NCI-H510A treated with DMSO at 0.1 percent for 48 hours (cell line): ENCODE data around the gene CADM1.

ENCODE experiments used
- DNase-seq: peaks from one replicate; lab custom pipeline; 2025; lab: John Stamatoyannopoulos, UW

CADM1 gene

DNA sequence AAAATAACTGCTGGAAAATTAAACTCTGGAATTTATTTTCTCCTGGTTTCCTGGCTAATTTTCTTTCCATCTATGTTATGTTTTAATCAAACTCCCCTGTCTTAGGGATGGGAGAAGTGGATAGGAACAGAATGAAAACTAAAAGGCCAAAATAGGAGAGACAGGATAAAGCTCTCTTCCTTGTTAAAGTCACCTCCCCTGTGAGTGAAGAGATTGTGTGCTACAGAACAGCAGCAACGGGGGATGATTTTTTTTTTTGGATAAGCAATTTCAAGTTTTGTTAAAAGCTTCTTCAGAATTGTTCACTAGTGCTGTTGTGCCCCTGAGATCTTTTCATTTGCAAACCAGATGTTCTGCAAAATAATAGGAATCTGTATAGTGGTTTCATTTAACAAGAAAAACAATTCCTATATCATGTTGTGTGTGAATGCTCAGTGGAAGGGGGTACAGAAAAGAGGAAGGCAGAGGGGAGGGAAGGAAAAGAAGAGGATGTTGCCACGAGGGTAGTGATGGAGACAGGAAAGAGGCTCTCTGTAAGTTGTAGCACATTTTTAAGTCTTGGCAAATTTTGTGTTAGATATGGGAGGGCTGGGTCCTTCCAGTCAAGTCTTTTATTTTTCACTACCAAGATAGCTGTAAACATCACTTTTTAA is 301.2 kb downstream of the CADM1 start:
- DNase-seq = no peak

DNA sequence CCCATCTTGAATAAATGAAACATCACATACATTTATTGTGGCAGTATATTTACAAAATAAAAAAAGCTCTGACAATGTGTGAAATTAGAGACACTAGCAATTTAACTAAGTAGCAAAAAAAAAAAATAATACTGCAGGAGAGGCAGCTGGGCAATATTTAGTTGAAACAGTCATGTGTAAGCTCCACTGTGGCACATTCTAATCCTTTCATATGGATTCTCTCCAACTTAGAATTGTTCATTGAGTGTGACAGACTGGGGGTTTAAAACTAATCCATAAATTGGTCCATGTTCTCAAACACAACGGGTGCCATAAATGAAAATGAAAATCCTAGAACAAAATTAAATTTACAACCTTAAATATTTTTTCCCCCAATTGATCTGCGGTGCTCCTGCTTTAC is 302.1 kb downstream of the CADM1 start:
- DNase-seq = no peak

DNA sequence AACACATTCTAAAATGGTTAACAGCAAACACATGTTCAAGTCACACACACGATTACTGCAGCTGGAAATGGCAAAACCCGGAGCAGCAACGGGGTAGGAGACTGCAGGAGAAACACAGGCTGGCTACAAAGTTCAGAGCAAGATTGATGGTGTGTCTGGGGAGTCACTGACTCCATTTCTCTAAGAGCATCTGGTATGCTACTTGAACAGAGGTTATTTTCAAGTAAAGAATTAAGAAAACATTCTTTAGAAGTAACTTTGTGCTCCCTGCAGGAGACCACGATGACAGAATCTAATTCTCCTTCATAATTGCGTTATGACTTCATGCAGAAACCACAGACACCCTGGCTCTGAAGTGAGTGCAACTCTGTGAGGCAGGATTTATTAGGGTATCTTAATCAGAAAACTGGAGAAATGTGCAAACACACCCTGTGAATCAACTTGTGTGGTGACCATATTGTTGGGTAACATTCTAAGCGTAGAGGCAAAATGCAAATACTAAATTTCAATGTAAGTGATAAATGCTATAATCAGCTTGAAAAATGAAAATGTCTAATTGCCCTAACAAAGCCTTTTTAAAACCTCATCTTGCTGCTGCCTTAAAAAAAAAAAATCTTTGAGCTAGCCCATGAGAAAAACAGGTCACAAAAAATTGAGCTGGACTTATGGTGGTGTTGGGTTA is 303.0 kb downstream of the CADM1 start:
- no peak for DNase-seq

DNA sequence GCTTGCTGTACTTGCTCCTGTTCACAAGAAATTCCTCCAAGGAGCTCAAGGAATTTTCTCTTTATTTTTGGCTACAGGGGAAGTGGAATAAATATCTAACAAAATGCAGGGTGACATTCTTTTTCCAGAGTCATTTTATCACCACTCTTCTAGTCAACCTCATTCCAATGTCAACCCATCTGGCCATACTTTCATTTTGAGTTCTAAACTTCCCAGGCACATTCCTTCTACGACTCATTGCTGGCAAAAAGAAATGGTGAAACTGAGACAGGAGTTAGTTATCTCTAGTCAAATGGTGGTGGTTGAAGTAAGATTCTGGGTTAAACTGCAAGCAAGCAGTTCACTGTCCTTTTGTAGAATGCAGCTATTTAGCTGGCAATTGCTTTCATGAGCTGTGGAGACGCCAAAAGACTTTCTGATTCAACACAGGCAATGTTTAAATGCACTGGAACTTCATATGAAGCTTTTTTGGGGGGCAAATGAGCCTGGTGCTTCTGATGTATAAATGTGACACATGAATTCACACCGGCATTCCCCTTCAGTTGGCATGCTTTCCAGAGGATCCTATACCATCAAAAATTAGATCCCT is 304.6 kb downstream of the CADM1 start:
- no peak for DNase-seq

DNA sequence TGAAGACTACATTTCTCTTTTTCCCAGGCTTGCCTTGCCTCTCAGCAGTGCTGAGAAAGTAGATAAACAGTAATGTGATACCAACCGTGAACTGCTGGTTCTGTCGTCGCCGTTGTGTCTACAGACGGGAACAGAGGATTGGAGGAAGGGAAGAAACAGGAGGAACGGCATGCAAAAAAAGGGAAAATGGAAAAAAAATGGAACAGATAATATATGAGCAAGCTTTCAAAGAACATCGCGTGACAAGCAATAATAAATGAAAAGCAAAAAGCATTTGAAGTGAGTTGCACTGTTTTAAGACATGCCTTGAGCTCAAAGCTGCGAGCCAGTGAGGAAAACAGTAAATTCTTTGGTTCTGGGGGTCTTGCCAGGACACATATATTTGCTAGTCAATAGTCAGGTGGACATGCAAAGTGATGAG is 305.9 kb downstream of the CADM1 start:
- DNase-seq = peak; percentile 69

DNA sequence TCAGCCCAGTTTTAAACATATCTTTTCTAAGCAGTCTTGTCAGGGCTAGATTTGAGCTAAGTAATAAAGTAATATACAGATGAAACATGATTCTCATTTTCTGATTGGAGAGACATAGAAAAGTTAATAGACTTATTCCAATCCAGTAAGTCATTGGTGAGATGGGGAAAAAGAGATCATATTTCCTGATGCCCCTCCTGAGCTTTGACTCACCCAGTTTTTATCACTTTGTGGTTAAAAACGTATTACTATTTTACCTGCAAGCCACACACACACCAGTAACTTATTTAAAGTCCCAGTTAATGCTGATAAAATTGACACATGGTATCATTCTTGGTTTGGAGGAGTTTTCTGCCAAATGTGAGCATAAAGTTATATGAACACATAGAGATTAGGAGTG is 306.8 kb downstream of the CADM1 start:
- DNase-seq = no peak

DNA sequence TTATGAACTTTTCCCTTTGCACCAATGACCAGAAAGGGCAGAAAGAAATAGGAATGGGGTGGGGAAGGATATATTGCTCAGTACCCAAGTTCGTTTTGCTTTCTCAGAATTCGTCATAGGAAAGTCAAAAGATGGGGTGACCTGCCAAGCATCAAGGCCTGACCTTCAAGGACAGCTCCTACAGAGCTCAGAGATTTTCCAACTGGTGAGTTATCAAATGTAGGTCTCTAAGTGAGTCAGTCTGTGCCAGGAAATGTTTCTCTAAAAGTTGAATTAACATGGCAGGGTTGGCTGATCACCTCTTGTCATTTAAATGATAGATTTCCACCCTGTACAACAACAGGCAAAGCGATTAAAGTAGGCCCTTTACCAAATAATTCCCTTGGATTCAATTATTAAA is 307.2 kb downstream of the CADM1 start:
- no peak for DNase-seq

DNA sequence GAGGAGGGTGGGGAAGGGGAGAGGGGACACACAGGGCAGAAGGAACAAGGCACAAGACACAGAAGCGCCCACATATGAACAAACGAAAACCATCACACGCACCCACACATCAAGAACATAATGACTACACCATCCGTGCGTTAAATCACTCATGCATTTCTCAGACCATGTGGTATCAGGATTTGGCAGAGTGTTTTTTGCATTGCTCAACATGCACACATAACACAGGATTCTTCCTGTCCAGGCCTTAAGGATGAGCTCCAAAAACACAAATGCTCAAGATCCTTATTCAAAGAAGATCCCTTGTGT is 309.5 kb downstream of the CADM1 start:
- no peak for DNase-seq

DNA sequence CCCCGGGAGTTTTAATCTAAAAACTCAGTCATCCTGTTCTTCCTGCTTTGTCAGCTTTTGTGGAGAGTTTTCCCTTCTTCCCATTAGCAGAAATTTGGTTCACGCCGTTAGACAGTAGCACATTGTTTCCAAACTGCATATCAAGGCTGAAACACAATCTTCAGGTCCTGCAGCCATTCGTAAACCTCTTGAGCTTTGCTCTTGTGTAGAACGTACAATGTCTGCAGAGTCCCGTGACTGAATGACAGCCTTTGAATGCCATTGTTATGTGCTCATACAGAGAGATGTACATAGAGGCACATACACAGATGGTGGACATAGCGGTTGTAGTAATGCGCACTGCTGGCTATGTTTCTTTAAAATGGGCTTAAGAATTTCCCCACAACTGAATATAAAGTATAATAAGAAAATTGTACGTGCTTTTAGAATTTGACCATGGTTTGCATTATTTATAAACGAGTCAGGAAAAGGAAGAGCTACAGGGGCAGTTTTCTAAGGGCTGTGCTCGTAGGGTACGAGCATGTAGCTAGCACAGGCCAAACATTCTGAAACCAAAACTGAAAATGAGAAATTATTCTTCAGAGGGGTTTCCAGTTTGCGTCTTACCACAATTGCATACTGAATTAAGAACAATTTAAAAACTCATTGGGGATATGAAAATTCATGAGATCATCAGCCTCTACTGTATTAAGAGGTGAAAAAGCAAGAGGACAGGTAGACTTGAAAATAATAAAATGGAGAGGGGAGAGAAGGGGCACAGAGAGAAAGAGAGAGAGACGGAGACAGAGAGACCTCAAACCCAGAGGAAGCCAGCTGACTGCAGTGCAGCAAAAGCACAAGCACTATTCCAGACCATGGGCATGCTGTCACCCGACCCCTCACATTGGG is 310.1 kb downstream of the CADM1 start:
- peak; percentile 57 for DNase-seq

DNA sequence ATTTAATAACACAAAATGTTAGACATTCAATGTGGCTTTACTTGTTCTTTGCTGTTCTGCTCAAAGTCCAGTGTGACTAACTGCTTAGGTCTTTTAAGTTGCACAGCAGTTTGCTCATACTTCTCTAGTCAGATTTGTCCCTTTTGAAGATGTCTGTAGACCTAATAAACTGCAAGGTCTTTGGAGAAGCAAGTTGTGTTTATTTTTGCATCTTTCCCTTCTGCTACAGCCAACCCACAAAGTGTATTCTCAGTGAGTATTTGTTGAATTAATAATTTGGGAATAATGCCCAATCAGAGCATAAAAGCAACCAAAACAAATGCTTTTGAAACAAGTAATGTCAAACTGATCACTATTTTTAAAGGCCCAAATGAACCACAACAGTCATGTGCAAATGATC is 312.5 kb downstream of the CADM1 start:
- no peak for DNase-seq

DNA sequence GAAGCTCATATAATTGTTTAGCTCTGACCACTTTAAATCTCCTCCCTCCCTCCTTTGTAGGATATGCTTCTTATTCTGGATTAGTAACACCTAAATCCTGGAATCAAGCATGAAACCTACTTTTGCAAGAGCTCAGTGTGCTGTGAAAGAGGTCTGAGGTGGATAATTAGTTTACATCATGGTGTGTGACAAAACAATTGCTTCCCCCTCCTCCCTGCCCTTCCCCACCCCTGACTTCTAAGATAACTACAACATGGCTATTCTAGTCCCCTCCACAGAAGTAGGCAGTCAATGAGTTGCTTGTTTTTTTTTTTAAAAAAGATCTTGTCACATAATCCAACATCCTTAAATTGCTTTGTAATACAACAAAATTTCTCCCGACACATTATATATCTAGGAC is 314.0 kb downstream of the CADM1 start:
- DNase-seq = no peak

DNA sequence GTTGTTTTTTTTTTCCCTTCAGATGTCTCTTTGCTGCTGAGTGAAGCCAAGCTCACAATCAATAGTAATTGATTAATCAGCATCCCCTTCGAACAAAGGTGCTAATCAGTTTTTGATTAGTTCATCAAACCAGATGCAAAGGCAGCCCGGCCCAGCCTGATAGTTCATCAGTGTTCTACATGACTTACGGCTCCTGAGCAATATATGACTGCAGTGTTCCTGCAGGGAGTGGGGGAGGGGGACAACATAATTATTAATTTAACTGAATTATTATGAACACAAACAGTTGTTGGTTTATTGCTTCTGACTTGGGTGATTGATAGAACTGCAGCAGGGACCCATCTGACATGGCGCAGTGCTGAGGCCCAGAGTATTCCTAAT is 315.3 kb downstream of the CADM1 start:
- DNase-seq = no peak

DNA sequence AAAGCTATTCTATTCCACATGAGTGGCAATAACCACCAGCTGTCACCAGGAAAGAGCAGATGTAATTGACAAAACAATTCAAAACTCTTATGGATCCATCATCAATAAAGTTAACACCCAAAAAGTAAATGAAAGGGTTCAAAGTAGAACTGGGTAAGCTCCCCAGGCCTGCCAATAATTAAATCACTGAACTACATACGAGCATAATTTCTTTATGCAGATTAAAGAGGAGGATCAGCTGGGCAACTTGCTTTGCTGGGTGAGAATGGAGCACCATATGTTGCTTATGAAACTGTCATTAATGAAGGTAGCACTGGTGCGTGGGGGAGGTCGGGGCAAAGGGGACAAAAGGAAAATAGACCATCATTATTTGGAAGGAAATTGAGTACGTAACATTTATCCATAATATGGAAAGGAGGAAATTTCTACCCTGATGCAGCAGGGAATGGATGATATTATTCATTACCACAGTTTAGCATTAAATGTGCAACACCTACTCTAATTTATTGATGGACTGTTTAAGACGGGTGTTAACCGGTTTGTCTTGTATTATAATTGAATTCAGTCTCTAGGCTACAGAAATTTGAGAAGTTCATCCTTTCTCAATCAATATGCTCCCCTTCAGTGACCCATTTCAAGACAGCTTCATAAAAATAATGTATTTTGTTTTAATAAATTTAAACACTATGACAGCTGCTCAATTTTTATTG is 315.9 kb downstream of the CADM1 start:
- DNase-seq = no peak

DNA sequence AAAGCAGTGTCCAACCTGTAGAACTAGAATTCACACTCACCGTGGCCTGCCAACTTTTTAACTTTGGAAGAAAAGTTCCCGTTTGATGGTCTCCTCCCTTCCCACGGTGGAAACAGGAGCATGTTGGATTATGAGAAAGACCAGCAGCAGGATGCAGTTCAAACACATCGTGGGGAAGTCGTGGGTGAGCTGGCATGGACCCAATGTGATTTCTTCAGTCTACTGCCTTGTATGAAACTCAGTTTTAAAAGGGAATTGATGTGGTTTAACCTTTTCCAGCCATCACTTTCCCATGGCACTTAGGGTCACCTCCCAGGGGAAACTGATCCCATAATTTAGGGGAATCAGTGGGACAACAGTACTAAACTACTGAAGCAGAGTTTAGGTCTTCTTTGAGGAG is 318.3 kb downstream of the CADM1 start:
- DNase-seq = no peak

DNA sequence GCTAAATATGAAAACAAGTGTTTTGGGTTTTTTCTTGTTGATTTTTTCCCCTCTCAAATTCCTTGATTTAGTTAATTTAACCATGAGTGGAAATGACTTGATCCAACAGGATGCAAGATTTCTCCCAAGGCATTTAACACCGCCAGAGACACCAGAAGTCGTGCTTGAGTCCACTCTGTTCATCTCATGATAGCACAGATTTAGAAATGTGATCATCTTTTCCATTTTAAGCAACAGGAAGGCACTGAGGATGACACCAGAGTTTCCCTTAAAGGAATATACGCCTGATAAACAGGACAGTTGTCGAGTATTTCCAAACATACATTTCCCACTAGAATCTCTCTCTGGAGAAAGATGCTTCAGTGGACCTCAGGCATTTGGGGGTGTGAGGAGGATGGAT is 318.7 kb downstream of the CADM1 start:
- no peak for DNase-seq

DNA sequence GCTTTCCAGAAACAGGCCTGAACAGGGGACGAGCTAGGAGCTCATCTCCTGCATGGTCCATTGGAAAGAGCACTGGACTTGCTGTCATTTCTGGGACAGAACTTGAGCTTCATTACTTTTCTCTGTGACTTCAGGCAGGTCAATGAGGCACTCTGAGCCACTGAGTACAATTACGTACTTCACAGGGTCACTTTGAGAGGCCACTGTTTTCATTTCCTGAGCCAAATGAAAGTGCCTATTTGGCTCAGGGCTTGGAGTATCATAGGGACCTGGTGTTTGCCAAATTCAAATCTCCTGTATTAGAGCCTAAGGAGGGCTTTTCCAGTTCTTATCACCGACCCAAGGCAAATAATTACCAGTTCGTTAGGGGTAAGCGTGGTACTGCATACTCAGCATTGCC is 319.3 kb downstream of the CADM1 start:
- no peak for DNase-seq

DNA sequence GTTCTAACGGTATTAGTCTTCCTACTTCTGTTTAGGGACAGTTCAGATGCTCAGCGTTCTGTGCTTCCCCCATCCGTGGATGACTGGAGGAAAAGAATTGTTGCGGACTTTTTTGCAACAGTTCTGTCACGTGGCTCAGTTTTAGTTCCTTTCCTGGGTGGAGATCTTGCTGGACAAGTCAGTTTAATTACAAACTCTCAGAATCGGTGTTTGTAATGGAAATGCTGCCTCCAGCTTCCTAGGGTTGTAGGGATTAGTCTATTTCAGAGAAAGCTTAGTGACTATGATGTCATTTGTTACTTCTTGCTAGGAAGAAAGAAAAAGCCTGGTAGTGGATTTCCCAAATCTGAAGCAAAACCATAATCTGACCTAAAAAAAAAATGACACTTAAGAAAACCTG is 320.4 kb downstream of the CADM1 start:
- no peak for DNase-seq

DNA sequence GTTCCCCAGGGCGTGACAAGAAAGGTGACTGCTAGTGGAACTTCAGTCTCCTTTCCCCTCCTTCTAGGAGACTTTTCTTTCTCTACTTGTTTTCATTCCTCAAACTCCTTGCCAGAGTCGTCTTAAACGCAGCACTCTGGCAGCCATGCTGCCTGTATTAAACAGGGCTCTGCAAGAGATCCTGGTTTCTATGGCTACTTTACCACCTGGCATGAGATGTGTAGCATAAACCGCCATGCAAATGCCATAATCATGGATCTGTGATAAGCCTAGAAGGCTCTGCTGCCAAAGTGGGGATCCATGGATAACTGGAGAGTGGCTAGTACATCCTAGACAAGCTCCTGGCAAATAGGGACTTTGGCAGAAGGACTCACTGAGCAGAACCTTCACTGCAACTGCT is 321.1 kb downstream of the CADM1 start:
- DNase-seq = no peak

DNA sequence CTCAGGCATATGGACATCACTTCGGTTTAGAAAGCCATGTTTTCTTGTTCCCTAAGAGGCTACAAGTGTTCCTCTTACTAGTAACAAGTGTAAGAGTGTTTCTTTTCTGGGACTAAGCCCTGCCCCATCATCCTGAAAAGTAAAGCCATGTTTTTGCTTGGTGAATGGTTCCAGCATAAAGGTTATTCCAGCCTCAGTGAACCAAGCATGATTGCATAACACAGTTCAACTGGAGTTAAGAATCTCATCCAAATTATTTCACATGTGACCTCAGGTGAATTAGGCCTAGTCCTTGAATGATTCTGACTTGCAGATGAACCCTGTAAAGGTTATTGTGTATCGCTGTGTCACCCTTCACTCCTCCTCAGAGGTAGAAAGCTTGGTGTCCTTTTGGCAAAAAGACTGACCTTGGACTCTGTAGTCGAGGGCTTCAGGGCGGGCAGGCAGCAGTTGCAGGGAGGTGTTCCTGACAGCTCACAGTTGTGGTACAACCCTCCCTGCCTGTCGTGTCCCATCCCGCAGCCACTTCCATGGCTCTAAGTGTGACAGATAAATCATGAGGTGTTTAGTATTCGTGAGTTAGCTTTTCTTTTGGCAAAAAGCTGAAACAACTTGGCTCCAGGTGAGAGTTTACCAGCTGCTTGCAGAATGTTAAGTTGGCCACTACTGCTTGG is 321.8 kb downstream of the CADM1 start:
- no peak for DNase-seq

DNA sequence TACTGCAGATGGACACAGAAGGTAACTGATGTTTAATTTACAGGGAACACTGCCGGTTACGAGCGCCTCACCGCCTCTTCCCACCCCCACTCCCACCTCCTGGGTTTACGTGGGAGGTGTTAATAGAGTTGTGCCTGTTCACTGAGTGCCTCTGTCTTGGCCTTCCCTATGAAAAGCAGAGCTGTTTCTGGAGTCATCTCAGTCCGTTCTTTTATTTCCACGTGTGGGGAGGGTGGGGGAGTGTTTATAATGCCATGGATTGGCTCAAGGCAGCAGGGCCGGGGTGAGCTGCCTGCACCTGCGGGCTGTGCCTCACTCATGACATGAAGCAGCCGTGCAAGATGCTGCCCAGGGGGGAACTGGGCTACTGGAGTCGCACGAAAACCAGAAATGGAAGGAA is 322.7 kb downstream of the CADM1 start:
- DNase-seq = no peak

DNA sequence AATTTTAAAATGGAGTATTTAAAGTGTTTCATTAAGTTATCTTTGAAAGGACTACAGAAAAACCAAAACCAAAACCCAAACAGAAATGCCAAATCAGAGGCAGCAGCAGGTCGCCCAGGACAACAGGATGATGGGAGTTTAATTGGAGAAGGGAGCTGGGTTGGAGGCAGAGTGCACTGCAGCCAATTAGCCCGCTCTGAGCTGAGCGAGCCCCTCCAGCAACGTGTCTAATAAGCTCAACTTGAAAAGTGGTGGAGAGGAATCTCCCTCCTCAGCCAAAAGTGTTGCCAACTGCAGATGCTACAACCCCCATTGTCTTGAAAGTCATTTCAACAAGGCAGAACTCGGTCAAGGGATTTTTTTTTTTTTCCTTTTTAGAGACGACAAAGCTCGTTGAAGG is 323.9 kb downstream of the CADM1 start:
- DNase-seq = no peak

DNA sequence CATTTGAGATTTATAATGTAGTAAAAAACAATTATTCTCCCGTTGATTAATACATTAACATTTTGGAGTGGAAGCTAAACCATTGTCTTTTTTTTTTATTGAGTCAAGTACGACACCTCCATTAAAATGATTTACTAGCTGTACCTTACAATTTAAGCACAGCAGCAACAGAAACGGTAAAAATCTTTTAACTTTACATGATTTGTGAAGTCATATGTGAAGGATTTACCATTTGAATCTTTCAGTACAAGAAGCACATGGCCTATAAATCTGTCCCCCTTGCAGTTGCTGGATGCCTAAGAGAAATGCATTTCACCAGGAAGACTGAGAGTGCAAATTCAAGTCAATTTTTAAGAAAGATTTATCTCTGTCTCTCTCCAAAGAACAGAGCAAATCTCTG is 324.6 kb downstream of the CADM1 start:
- DNase-seq = no peak
